CD4-positive, alpha-beta T cell (primary cell): ENCODE data around the gene SLC8A2. TPM values are rescaled to one million over a fixed set of nuclear protein-coding genes. Genes with fewer than 3 reads are reported as not detected.
A peak's percentile ranks its signal among the peaks of the same experiment; 100 is the strongest.

Experiments
- ATAC-seq: fragments of 200-7000 bp; cut with Tn5 transposase; one replicate; pipeline ENCODE4 v1.10.0; 2022; ENCODE audit warnings: mild to moderate bottlenecking; ENCODE audit not compliant: poor library complexity
- CTCF ChIA-PET: fragments of 350-600 bp; sonication (Branson Sonifier 250); formaldehyde crosslinking; loops from one replicate; lab custom pipeline; 2021; ENCODE audit warnings: antibody characterized with exemption, inconsistent platforms; lab: Charles Lee
- POLR2A ChIA-PET: fragments of 350-600 bp; sonication (Branson Sonifier 250); formaldehyde crosslinking; loops from one replicate; lab custom pipeline; 2021; ENCODE audit warnings: antibody characterized with exemption, inconsistent platforms; lab: Charles Lee
- DNase-seq, 14 experiments: peaks; one replicate each; pipeline ENCODE4 v3.0.0-alpha.2; 2013 to 2020; ENCODE audit warnings: mixed read lengths in 2 of 14
- H3K27ac ChIP-seq, 2 donors: one replicate each; pipeline versions ENCODE4 v1.5.1 to v1.7.0; 2013; ENCODE audit warnings: low read length in 2 of 2, low read depth in 1 of 2, mild to moderate bottlenecking in 1 of 2
- H3K27me3 ChIP-seq, 2 experiments: 1 replicate in 1 of 2; 2 replicates in 1 of 2; pipeline versions ENCODE4 v1.6.1 to v1.7.0; 2013; ENCODE audit warnings: low read length in 2 of 2, control low read depth in 1 of 2, mild to moderate bottlenecking in 1 of 2, moderate library complexity in 1 of 2; ENCODE audit not compliant: insufficient read depth in 2 of 2, control insufficient read depth in 1 of 2
- H3K36me3 ChIP-seq: one replicate; pipeline ENCODE4 v1.6.1; 2013; ENCODE audit warnings: low read length, control low read depth; ENCODE audit not compliant: insufficient read depth
- H3K4me1 ChIP-seq: one replicate; pipeline ENCODE4 v1.6.1; 2013; ENCODE audit warnings: low read length, control low read depth; ENCODE audit not compliant: insufficient read depth
- H3K4me3 ChIP-seq: one replicate; pipeline ENCODE4 v1.5.1; 2013; ENCODE audit warnings: mild to moderate bottlenecking, low read length, moderate library complexity
- H3K9me3 ChIP-seq, 2 experiments: 1 replicate in 1 of 2; 2 replicates in 1 of 2; pipeline versions ENCODE4 v1.6.1 to v1.7.0; 2013; ENCODE audit warnings: low read length in 2 of 2, mild to moderate bottlenecking in 2 of 2, control low read depth in 1 of 2, moderate library complexity in 1 of 2; ENCODE audit not compliant: control insufficient read depth in 1 of 2, insufficient read depth in 1 of 2
- H3K27ac Mint-ChIP-seq: one replicate; pipeline ENCODE4 v1.8.0; 2020; ENCODE audit warnings: mixed read lengths
- H3K27me3 Mint-ChIP-seq: one replicate; pipeline ENCODE4 v1.8.0; 2021; ENCODE audit warnings: mixed read lengths
- H3K36me3 Mint-ChIP-seq: one replicate; pipeline ENCODE4 v1.8.0; 2021; ENCODE audit warnings: low read depth, mixed read lengths
- H3K4me1 Mint-ChIP-seq: one replicate; pipeline ENCODE4 v1.8.0; 2021; ENCODE audit warnings: low read depth, mixed read lengths
- H3K4me3 Mint-ChIP-seq: one replicate; pipeline ENCODE4 v1.8.0; 2020; ENCODE audit warnings: mild to moderate bottlenecking, mixed read lengths
- H3K9me3 Mint-ChIP-seq: one replicate; pipeline ENCODE4 v1.8.0; 2020; ENCODE audit warnings: mixed read lengths
- CTCF ChIP-seq: fragments of 200-600 bp; IDR thresholded peaks from one replicate; pipeline ENCODE4 v1.8.0; 2022; ENCODE audit warnings: antibody characterized with exemption, mild to moderate bottlenecking
- intact Hi-C, 2 experiments: fragments of 100-400 bp; cut with DNase I in 1 of 2; cut with micrococcal nuclease in 1 of 2; formaldehyde crosslinking; loops; one replicate each; pipeline versions ENCODE4 v1.15.1 to v1.9.0; 2023 to 2025; cut with DNase I, micrococcal nuclease
- total RNA-seq, 174 experiments: library from RNA in 2 of 174; stranded (reverse) in 2 of 174; gene quantifications; one replicate each; pipeline ENCODE4 v1.2.3 and lab custom pipeline; 2021 to 2026

SLC8A2 gene
- total RNA-seq, 2 experiments from 2014 or later: not detected

- H3K27me3 Mint-ChIP-seq: no peaks in the 10 kb centered on the region
- peaks cover 68% of the 10 kb centered on the region for H3K4me1 ChIP-seq
- peaks cover 55% of the 10 kb centered on the region for H3K36me3 Mint-ChIP-seq
- intact Hi-C loops: no loop called here
- no peak for DNase-seq
- H3K9me3 ChIP-seq: no peaks in the 10 kb centered on the region
- ChIA-PET CTCF (no interaction called here), POLR2A (no interaction called here)
- peak overlapping the region; percentile 33 for H3K27ac Mint-ChIP-seq
- peak overlapping the region; percentile 70 for H3K4me3 Mint-ChIP-seq
- no peaks in the 10 kb centered on the region for H3K9me3 Mint-ChIP-seq
- H3K36me3 ChIP-seq: peaks cover 47% of the 10 kb centered on the region
- no peaks in the 10 kb centered on the region for H3K27me3 ChIP-seq
- H3K4me3 ChIP-seq: no peak overlapping the region
- no peak for TF ChIP-seq CTCF
- no peak for ATAC-seq
- no peak overlapping the region for H3K27ac ChIP-seq
- peaks cover 63% of the 10 kb centered on the region for H3K4me1 Mint-ChIP-seq
These were observed 38.3 kb upstream of the SLC8A2 start for GRCh38 chr19:47509973-47510372.

- Mint-ChIP-seq H3K4me3 (peak overlapping the region; percentile 16), H3K4me1 (peaks cover 60% of the 10 kb centered on the region), H3K27ac (no peak overlapping the region), H3K9me3 (no peaks in the 10 kb centered on the region), H3K36me3 (peaks cover 54% of the 10 kb centered on the region), H3K27me3 (no peaks in the 10 kb centered on the region)
- Histone ChIP-seq H3K36me3 (peaks cover 52% of the 10 kb centered on the region), H3K4me3 (no peak overlapping the region), H3K27me3 (no peaks in the 10 kb centered on the region), H3K9me3 (no peaks in the 10 kb centered on the region), H3K4me1 (peaks cover 64% of the 10 kb centered on the region), H3K27ac (no peak overlapping the region)
- intact Hi-C loops: no loop called here
- no peak for TF ChIP-seq CTCF
- no peak for DNase-seq
- no peak for ATAC-seq
- ChIA-PET CTCF (no interaction called here), POLR2A (no interaction called here)
These were observed 37.6 kb upstream of the SLC8A2 start for GRCh38 chr19:47509170-47509847.

GRCh38 chr19:47508721-47509120 is 37.0 kb upstream of the SLC8A2 start:
- Mint-ChIP-seq H3K9me3 (no peaks in the 10 kb centered on the region), H3K27ac (no peak overlapping the region), H3K4me3 (no peak overlapping the region), H3K4me1 (peaks cover 54% of the 10 kb centered on the region), H3K27me3 (no peaks in the 10 kb centered on the region), H3K36me3 (peaks cover 52% of the 10 kb centered on the region)
- CTCF ChIA-PET: no interaction called here
- ATAC-seq: no peak
- intact Hi-C loops: no loop called here
- no peaks in the 10 kb centered on the region for H3K9me3 ChIP-seq
- H3K4me1 ChIP-seq: peaks cover 58% of the 10 kb centered on the region
- DNase-seq: no peak
- no peak overlapping the region for H3K27ac ChIP-seq
- H3K4me3 ChIP-seq: no peak overlapping the region
- H3K36me3 ChIP-seq: peaks cover 57% of the 10 kb centered on the region
- POLR2A ChIA-PET: interaction anchor here (0.8 kb wide), 1 partner anchor 20 kb away, joined by 3 read pairs; no protein-coding TSS in a partner anchor
- no peak for TF ChIP-seq CTCF
- H3K27me3 ChIP-seq: no peaks in the 10 kb centered on the region
